Measurements from ENCODE around the gene VAMP4.
"Not testable (repeated sequence)": the region's sequence is repeated elsewhere in the genome, so short reads cannot be mapped to it uniquely, and the experiment has no call there.

The VAMP4 gene

GRCh38 chr1:171723180-171723579 is 18.7 kb downstream of the VAMP4 start:
- H3K36me3 ChIP-seq (ENCODE audit: control insufficient read depth in 1 of 2, insufficient read depth in 2 of 2, low read length in 2 of 2), result peaks cover 5 to 21% of the 10 kb centered on the region in 2 donors
- H3K9me3 ChIP-seq (ENCODE audit: control insufficient read depth in 1 of 2, low read length in 2 of 2); H3K27me3 ChIP-seq (ENCODE audit: low read depth, low read length): not testable (repeated sequence)

DNA sequence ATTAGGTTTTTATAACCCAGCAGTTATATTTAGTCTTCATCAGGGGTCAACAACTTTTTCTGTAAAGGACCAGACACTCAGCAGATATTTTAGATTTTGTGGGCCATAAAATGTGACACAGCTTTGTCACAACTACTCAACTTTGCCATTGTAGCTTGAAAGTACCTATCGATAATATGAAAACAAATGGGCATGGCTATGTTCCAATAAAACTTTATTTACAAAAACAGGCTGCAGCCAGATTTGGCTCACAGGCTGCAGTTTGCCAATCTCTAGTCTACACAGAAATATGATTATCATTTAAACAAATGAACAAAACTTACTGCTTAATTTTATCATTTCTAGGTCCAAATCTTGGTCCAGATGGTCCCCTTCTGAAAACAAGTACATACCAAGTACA is 23.0 kb downstream of the VAMP4 start:
- no peaks in the 10 kb centered on the region for H3K27me3 ChIP-seq (ENCODE audit: low read depth, low read length)

More at GRCh38 chr1:171723180-171723579, 18.7 kb downstream of the VAMP4 start:
- not testable (repeated sequence) for H3K4me3 ChIP-seq (ENCODE audit: low read depth in 1 of 2, low read length in 2 of 2); H3K4me1 ChIP-seq (ENCODE audit: control insufficient read depth in 1 of 2, insufficient read depth in 2 of 2, low read length in 2 of 2); H3K27ac ChIP-seq (ENCODE audit: low read length)

GRCh38 chr1:171718216-171718615 is 23.6 kb downstream of the VAMP4 start:
- H3K9me3 ChIP-seq (ENCODE audit: control insufficient read depth in 1 of 2, low read length in 2 of 2), result peaks cover 0 to 6% of the 10 kb centered on the region in 2 donors
- no peak overlapping the region for H3K27ac ChIP-seq (ENCODE audit: low read length)
- no peaks in the 10 kb centered on the region for H3K27me3 ChIP-seq (ENCODE audit: low read depth, low read length)
- H3K4me1 ChIP-seq (ENCODE audit: control insufficient read depth in 1 of 2, insufficient read depth in 2 of 2, low read length in 2 of 2), result peaks cover 0 to 16% of the 10 kb centered on the region in 2 donors
- peaks cover 9 to 14% of the 10 kb centered on the region in 2 donors for H3K36me3 ChIP-seq (ENCODE audit: control insufficient read depth in 1 of 2, insufficient read depth in 2 of 2, low read length in 2 of 2)
- H3K4me3 ChIP-seq (ENCODE audit: low read depth in 1 of 2, low read length in 2 of 2), result no peak overlapping the region

More for the DNA sequence above, 23.0 kb downstream of the VAMP4 start:
- H3K4me3 ChIP-seq (ENCODE audit: low read depth in 1 of 2, low read length in 2 of 2), result no peak overlapping the region
- H3K36me3 ChIP-seq (ENCODE audit: control insufficient read depth in 1 of 2, insufficient read depth in 2 of 2, low read length in 2 of 2), result peaks cover 9 to 15% of the 10 kb centered on the region in 2 donors
- peaks cover 0 to 16% of the 10 kb centered on the region in 2 donors for H3K4me1 ChIP-seq (ENCODE audit: control insufficient read depth in 1 of 2, insufficient read depth in 2 of 2, low read length in 2 of 2)
- H3K27ac ChIP-seq (ENCODE audit: low read length), result no peak overlapping the region
- peaks cover 0 to 7% of the 10 kb centered on the region in 2 donors for H3K9me3 ChIP-seq (ENCODE audit: control insufficient read depth in 1 of 2, low read length in 2 of 2)

DNA sequence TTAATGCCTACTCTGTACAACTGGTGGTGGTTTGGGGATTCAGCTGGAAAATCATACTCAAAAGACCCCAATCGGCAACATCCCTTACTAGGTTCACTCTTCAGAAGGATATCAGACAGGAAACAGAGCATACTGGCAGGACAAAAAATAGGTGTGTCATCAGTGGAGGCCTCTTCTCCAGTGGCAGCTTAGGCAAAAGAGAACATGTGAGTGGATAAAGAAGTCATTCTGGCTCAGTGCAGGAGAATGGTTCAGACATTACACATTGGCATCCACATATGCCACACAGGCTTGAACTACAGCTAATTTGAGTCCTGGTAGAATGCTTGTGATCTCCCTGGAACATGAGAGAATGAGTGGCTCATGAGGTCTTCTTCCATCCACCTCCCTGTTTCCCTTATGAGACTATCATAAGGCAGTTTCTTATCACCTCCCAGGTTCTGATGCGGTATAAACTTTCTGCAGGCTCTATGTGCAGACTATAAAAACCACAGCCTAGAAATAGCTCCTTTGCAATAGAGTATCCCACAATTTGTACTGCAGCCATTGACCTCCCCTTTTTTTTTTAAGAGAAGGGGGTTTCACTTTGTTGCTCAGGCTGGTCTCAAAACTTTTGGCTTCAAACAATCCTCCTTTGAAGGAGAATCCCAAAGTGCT is 24.7 kb downstream of the VAMP4 start:
- Histone ChIP-seq H3K9me3 (ENCODE audit: control insufficient read depth in 1 of 2, low read length in 2 of 2) (no peaks in the 10 kb centered on the region), H3K27ac (ENCODE audit: low read length) (no peak overlapping the region), H3K27me3 (ENCODE audit: low read depth, low read length) (no peaks in the 10 kb centered on the region)

DNA sequence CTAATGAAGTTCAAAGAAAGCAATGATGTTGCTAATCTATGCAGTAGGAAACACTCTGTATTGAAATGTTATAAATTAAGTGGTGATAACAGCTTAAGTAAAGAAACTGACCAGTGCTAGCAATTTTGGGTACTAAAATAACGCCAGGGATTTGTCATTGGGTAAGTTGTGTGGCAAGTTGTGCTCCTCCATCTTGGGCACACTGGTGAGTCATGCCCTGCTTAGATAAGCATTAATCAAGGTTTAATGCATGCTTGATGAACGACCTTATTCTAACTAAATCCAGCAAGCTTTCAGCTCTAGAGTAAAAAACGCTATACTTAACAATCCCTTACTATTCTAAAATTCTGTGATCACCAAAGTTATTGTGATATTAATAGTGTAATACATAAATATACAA is 25.2 kb downstream of the VAMP4 start:
- no peak overlapping the region for H3K27ac ChIP-seq (ENCODE audit: low read length)
- H3K4me3 ChIP-seq (ENCODE audit: low read depth in 1 of 2, low read length in 2 of 2), result no peak overlapping the region
- peaks cover 8 to 9% of the 10 kb centered on the region in 2 donors for H3K36me3 ChIP-seq (ENCODE audit: control insufficient read depth in 1 of 2, insufficient read depth in 2 of 2, low read length in 2 of 2)
- H3K4me1 ChIP-seq (ENCODE audit: control insufficient read depth in 1 of 2, insufficient read depth in 2 of 2, low read length in 2 of 2), result peaks cover 0 to 16% of the 10 kb centered on the region in 2 donors
- no peaks in the 10 kb centered on the region for H3K9me3 ChIP-seq (ENCODE audit: control insufficient read depth in 1 of 2, low read length in 2 of 2)
- no peaks in the 10 kb centered on the region for H3K27me3 ChIP-seq (ENCODE audit: low read depth, low read length)

More for the DNA sequence above, 24.7 kb downstream of the VAMP4 start:
- H3K36me3 ChIP-seq (ENCODE audit: control insufficient read depth in 1 of 2, insufficient read depth in 2 of 2, low read length in 2 of 2), result peaks cover 8 to 9% of the 10 kb centered on the region in 2 donors
- H3K4me3 ChIP-seq (ENCODE audit: low read depth in 1 of 2, low read length in 2 of 2), result no peak overlapping the region
- H3K4me1 ChIP-seq (ENCODE audit: control insufficient read depth in 1 of 2, insufficient read depth in 2 of 2, low read length in 2 of 2), result peaks cover 0 to 16% of the 10 kb centered on the region in 2 donors

DNA sequence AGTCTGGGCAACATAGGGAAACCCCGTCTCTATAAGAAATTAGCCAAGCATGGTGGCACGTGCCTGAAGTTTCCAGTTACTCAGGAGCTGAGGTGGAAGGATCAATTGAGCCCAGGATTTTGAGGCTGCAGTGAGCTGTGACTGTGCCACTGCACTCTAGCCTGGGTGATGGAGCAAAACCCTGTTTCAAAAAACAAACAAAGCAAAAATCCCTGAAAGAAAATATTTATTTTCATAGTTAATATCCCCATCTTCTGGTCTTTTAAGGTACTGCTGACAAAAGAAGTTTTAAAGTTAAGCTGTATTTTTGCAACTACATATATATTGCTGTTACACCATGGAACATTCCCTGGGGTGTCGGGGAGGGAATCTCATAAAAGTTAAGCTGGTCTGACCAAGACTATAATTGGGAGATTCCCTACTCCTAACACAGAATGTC is 26.0 kb downstream of the VAMP4 start:
- Histone ChIP-seq H3K27ac (ENCODE audit: low read length) (no peak overlapping the region), H3K27me3 (ENCODE audit: low read depth, low read length) (no peaks in the 10 kb centered on the region), H3K4me1 (ENCODE audit: control insufficient read depth in 1 of 2, insufficient read depth in 2 of 2, low read length in 2 of 2) (peaks cover 0 to 16% of the 10 kb centered on the region in 2 donors), H3K36me3 (ENCODE audit: control insufficient read depth in 1 of 2, insufficient read depth in 2 of 2, low read length in 2 of 2) (peaks cover 8 to 9% of the 10 kb centered on the region in 2 donors), H3K4me3 (ENCODE audit: low read depth in 1 of 2, low read length in 2 of 2) (no peak overlapping the region), H3K9me3 (ENCODE audit: control insufficient read depth in 1 of 2, low read length in 2 of 2) (no peaks in the 10 kb centered on the region)

GRCh38 chr1:171712341-171712740 is 29.5 kb downstream of the VAMP4 start:
- Histone ChIP-seq H3K27ac (ENCODE audit: low read length) (no peak overlapping the region), H3K36me3 (ENCODE audit: control insufficient read depth in 1 of 2, insufficient read depth in 2 of 2, low read length in 2 of 2) (peaks cover 0 to 5% of the 10 kb centered on the region in 2 donors), H3K27me3 (ENCODE audit: low read depth, low read length) (no peaks in the 10 kb centered on the region), H3K9me3 (ENCODE audit: control insufficient read depth in 1 of 2, low read length in 2 of 2) (no peaks in the 10 kb centered on the region), H3K4me3 (ENCODE audit: low read depth in 1 of 2, low read length in 2 of 2) (no peak overlapping the region), H3K4me1 (ENCODE audit: control insufficient read depth in 1 of 2, insufficient read depth in 2 of 2, low read length in 2 of 2) (peaks cover 0 to 13% of the 10 kb centered on the region in 2 donors)

- no peaks in the 10 kb centered on the region for H3K27me3 ChIP-seq (ENCODE audit: low read depth, low read length)
- peaks cover 0 to 12% of the 10 kb centered on the region in 2 donors for H3K4me1 ChIP-seq (ENCODE audit: control insufficient read depth in 1 of 2, insufficient read depth in 2 of 2, low read length in 2 of 2)
- H3K36me3 ChIP-seq (ENCODE audit: control insufficient read depth in 1 of 2, insufficient read depth in 2 of 2, low read length in 2 of 2), result peaks cover 0 to 4% of the 10 kb centered on the region in 2 donors
- no peak overlapping the region for H3K4me3 ChIP-seq (ENCODE audit: low read depth in 1 of 2, low read length in 2 of 2)
- no peak overlapping the region for H3K27ac ChIP-seq (ENCODE audit: low read length)
- H3K9me3 ChIP-seq (ENCODE audit: control insufficient read depth in 1 of 2, low read length in 2 of 2), result no peaks in the 10 kb centered on the region
Measured at GRCh38 chr1:171711643-171712042, 30.2 kb downstream of the VAMP4 start.

DNA sequence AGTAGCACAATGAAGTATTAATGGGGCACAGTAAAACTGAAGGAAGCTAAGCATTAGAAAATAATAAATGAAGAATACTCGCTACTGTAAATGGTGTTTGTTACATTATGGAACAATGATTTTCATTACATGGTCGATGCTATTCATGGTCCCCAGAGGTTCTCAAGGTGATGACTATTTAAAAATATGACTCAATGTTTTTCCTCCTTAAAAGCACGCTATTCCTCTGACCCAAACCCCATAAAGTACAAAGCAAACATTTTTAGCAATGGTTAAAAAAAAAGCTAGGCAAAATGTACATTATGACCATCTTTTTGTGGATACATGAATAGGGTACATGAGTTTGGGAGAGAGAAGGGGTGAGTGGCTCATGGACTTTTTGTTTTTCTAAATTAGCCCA is 34.3 kb downstream of the VAMP4 start:
- Histone ChIP-seq H3K9me3 (ENCODE audit: control insufficient read depth in 1 of 2, low read length in 2 of 2) (no peaks in the 10 kb centered on the region), H3K4me1 (ENCODE audit: control insufficient read depth in 1 of 2, insufficient read depth in 2 of 2, low read length in 2 of 2) (no peaks in the 10 kb centered on the region), H3K36me3 (ENCODE audit: control insufficient read depth in 1 of 2, insufficient read depth in 2 of 2, low read length in 2 of 2) (no peaks in the 10 kb centered on the region), H3K4me3 (ENCODE audit: low read depth in 1 of 2, low read length in 2 of 2) (no peak overlapping the region), H3K27ac (ENCODE audit: low read length) (no peak overlapping the region), H3K27me3 (ENCODE audit: low read depth, low read length) (no peaks in the 10 kb centered on the region)

DNA sequence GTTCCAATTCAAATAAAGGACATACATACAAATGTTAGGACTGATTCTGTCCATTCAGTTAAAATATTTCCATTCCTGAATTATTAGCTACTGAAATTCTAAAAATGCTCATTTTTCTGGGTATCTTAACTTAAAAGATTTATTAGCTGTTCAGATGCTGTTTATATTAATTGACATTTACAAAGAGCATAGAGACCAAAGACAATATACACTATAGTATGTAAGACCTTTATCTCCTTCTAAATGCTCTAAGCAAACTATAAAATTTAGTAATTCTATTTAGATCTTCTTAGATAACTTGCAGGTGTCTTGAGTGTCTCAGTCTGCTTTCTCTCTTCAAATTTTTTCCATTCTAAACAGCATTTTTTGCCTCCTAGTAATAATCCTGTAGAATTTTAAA is 39.3 kb downstream of the VAMP4 start:
- Histone ChIP-seq H3K27me3 (ENCODE audit: low read depth, low read length) (no peaks in the 10 kb centered on the region), H3K27ac (ENCODE audit: low read length) (no peak overlapping the region), H3K9me3 (ENCODE audit: control insufficient read depth in 1 of 2, low read length in 2 of 2) (no peaks in the 10 kb centered on the region), H3K4me1 (ENCODE audit: control insufficient read depth in 1 of 2, insufficient read depth in 2 of 2, low read length in 2 of 2) (no peaks in the 10 kb centered on the region), H3K4me3 (ENCODE audit: low read depth in 1 of 2, low read length in 2 of 2) (no peak overlapping the region), H3K36me3 (ENCODE audit: control insufficient read depth in 1 of 2, insufficient read depth in 2 of 2, low read length in 2 of 2) (peaks cover 4 to 5% of the 10 kb centered on the region in 2 donors)

- no peaks in the 10 kb centered on the region for H3K27me3 ChIP-seq (ENCODE audit: low read depth, low read length)
- no peaks in the 10 kb centered on the region for H3K9me3 ChIP-seq (ENCODE audit: control insufficient read depth in 1 of 2, low read length in 2 of 2)
- H3K4me1 ChIP-seq (ENCODE audit: control insufficient read depth in 1 of 2, insufficient read depth in 2 of 2, low read length in 2 of 2), result no peaks in the 10 kb centered on the region
- no peak overlapping the region for H3K4me3 ChIP-seq (ENCODE audit: low read depth in 1 of 2, low read length in 2 of 2)
- H3K36me3 ChIP-seq (ENCODE audit: control insufficient read depth in 1 of 2, insufficient read depth in 2 of 2, low read length in 2 of 2), result peaks cover 4 to 5% of the 10 kb centered on the region in 2 donors
- H3K27ac ChIP-seq (ENCODE audit: low read length), result no peak overlapping the region
Measured at GRCh38 chr1:171699531-171699930, 42.3 kb downstream of the VAMP4 start.

- H3K4me3 ChIP-seq (ENCODE audit: low read depth in 1 of 2, low read length in 2 of 2); H3K36me3 ChIP-seq (ENCODE audit: control insufficient read depth in 1 of 2, insufficient read depth in 2 of 2, low read length in 2 of 2); H3K27ac ChIP-seq (ENCODE audit: low read length): not testable (repeated sequence)
Measured at GRCh38 chr1:171695772-171696171, 46.1 kb downstream of the VAMP4 start.

More at GRCh38 chr1:171695772-171696171, 46.1 kb downstream of the VAMP4 start:
- not testable (repeated sequence) for H3K4me1 ChIP-seq (ENCODE audit: control insufficient read depth in 1 of 2, insufficient read depth in 2 of 2, low read length in 2 of 2); H3K9me3 ChIP-seq (ENCODE audit: control insufficient read depth in 1 of 2, low read length in 2 of 2); H3K27me3 ChIP-seq (ENCODE audit: low read depth, low read length)

Data from muscle layer of duodenum (tissue), 2 donors.